Body of pancreas (tissue), 4 donors: Measurements from ENCODE around the gene KIRREL1. TPM values are rescaled to one million over a fixed set of nuclear protein-coding genes. Genes with fewer than 3 reads are reported as not detected.
A peak's percentile ranks its signal among the peaks of the same experiment; 100 is the strongest.

Experiments used
- ATAC-seq: fragments of 150-250 bp; one replicate; pipeline ENCODE4 v1.9.1; 2016
- DNase-seq, 4 donors: peaks; one replicate each; pipeline ENCODE4 v3.0.0-alpha.2; 2019
- H3K27ac ChIP-seq, 4 donors: fragments of 200-600 bp; sonication (generic); 1 replicate in 3 of 4; 2 replicates in 1 of 4; pipeline versions ENCODE4 v1.5.1 to v1.6.1; 2016 to 2019; ENCODE audit warnings: mild to moderate bottlenecking in 1 of 4, mixed read lengths in 1 of 4, moderate library complexity in 1 of 4
- H3K27me3 ChIP-seq, 2 donors: fragments of 200-600 bp; sonication (generic); one replicate each; pipeline ENCODE4 v1.6.0; 2016; ENCODE audit warnings: mild to moderate bottlenecking in 1 of 2
- H3K36me3 ChIP-seq, 2 donors: fragments of 200-600 bp; sonication (generic); replicated peaks in 1 of 2; 2 replicates each; pipeline ENCODE4 v1.5.1; 2016; ENCODE audit warnings: low read depth in 2 of 2; ENCODE audit not compliant: insufficient read depth in 1 of 2
- H3K4me1 ChIP-seq: fragments of 200-600 bp; sonication (generic); one replicate; pipeline ENCODE4 v1.6.0; 2016
- H3K4me3 ChIP-seq, 2 donors: fragments of 200-600 bp; sonication (generic); 1 replicate in 1 of 2; 2 replicates in 1 of 2; pipeline ENCODE4 v1.5.1; 2016 to 2019
- H3K9me3 ChIP-seq, 3 donors: fragments of 200-600 bp; sonication (generic); 1 replicate in 2 of 3; 2 replicates in 1 of 3; pipeline ENCODE4 v1.5.1; 2016
- CTCF ChIP-seq, 7 experiments: fragments of 450-650 bp in 4 of 7; fragments of 200-600 bp in 3 of 7; sonication (generic) in 3 of 7; IDR thresholded peaks; one replicate each; pipeline ENCODE4 v1.5.1; 2016 to 2019; ENCODE audit warnings: antibody characterized with exemption in 7 of 7
- POLR2A ChIP-seq, 3 donors: fragments of 450-650 bp; IDR thresholded peaks; one replicate each; pipeline ENCODE4 v1.6.1; 2016; ENCODE audit warnings: antibody characterized with exemption in 3 of 3, mild to moderate bottlenecking in 2 of 3
- WGBS, 2 donors: methylation state at CpG; one replicate each; pipeline ENCODE4 v1.1.5; 2017; 5-methylcytosine and 5-hydroxymethylcytosine counted together
- intact Hi-C: fragments of 100-400 bp; cut with DNase I; formaldehyde crosslinking; loops from one replicate; pipeline ENCODE4 v1.15.1; 2023
- total RNA-seq, 2 donors: library from RNA; depleted of rRNA; stranded (reverse); fragments of >200 nt; gene quantifications; one replicate each; pipeline ENCODE4 v1.1.0, GENCODE V29; 2016

KIRREL1 gene
- total RNA-seq, 2 donors from 2014 or later: 10.9 to 11.4 TPM

GRCh38 chr1:158112994-158113758 is 119.7 kb downstream of the KIRREL1 start:
- WGBS, 2 donors: 5 to 17% methylated on average over 22 to 55 of the region's 58 CpGs
- no peaks in the 10 kb centered on the region for H3K9me3 ChIP-seq
- H3K27me3 ChIP-seq: peaks cover 0 to 5% of the 10 kb centered on the region in 2 donors
- DNase-seq (peak; percentile 10 to 42 (median 22)), ATAC-seq (peak; percentile 59)
- peak overlapping the region in 1 of 4 donors; percentile 1 for H3K27ac ChIP-seq
- peak overlapping the region in 1 of 2 donors; percentile 13 for H3K4me3 ChIP-seq
- intact Hi-C loops: no loop called here
- TF ChIP-seq CTCF (IDR thresholded peaks at IDR 0.05) (peak in 5 of 7 experiments; percentile 9 to 41 (median 20)), POLR2A (IDR thresholded peaks at IDR 0.05) (peak in 1 of 3 donors; percentile 26)
- H3K36me3 ChIP-seq: no peaks in the 10 kb centered on the region
- H3K4me1 ChIP-seq: peaks cover 14% of the 10 kb centered on the region

GRCh38 chr1:158113759-158114127 is 120.3 kb downstream of the KIRREL1 start:
- Histone ChIP-seq H3K4me3 (no peak overlapping the region), H3K36me3 (no peaks in the 10 kb centered on the region), H3K9me3 (no peaks in the 10 kb centered on the region), H3K4me1 (peaks cover 16% of the 10 kb centered on the region), H3K27ac (peak overlapping the region in 1 of 4 donors; percentile 1), H3K27me3 (peaks cover 0 to 5% of the 10 kb centered on the region in 2 donors)
- intact Hi-C loops: no loop called here
- 34% methylated on average over 8 of the region's 8 CpGs for WGBS, 2 donors
- DNase-seq: no peak
- ATAC-seq: no peak
- TF ChIP-seq CTCF (IDR thresholded peaks at IDR 0.05) (no peak), POLR2A (IDR thresholded peaks at IDR 0.05) (no peak)

GRCh38 chr1:158115126-158115525 is 121.7 kb downstream of the KIRREL1 start:
- DNase-seq (no peak), ATAC-seq (no peak)
- H3K36me3 ChIP-seq: no peaks in the 10 kb centered on the region
- H3K9me3 ChIP-seq: no peaks in the 10 kb centered on the region
- peaks cover 16% of the 10 kb centered on the region for H3K4me1 ChIP-seq
- 82 to 86% methylated on average over 4 of the region's 4 CpGs for WGBS, 2 donors
- H3K4me3 ChIP-seq: no peak overlapping the region
- TF ChIP-seq CTCF (IDR thresholded peaks at IDR 0.05): no peak
- TF ChIP-seq POLR2A (IDR thresholded peaks at IDR 0.05): no peak
- H3K27me3 ChIP-seq: peaks cover 0 to 5% of the 10 kb centered on the region in 2 donors
- intact Hi-C loops: no loop called here
- H3K27ac ChIP-seq: no peak overlapping the region

GRCh38 chr1:158116311-158117167 is 123.1 kb downstream of the KIRREL1 start:
- Histone ChIP-seq H3K4me1 (peaks cover 16% of the 10 kb centered on the region), H3K4me3 (no peak overlapping the region), H3K36me3 (no peaks in the 10 kb centered on the region), H3K27me3 (peaks cover 0 to 5% of the 10 kb centered on the region in 2 donors), H3K9me3 (no peaks in the 10 kb centered on the region), H3K27ac (no peak overlapping the region)
- intact Hi-C loops: no loop called here
- ATAC-seq: no peak
- 79 to 80% methylated on average over 10 of the region's 10 CpGs for WGBS, 2 donors
- no peak for DNase-seq
- no peak for TF ChIP-seq POLR2A (IDR thresholded peaks at IDR 0.05)
- TF ChIP-seq CTCF (IDR thresholded peaks at IDR 0.05): no peak
